HUES48 (cell line): ENCODE measurements around the gene MAPKAPK2.

Source experiments
- H3K27ac ChIP-seq: one replicate; pipeline ENCODE4 v1.7.0; 2013; ENCODE audit warnings: low read depth, low read length, inconsistent platforms
- H3K27me3 ChIP-seq: 2 replicates; pipeline ENCODE4 v1.6.1; 2013; ENCODE audit warnings: mild to moderate bottlenecking, low read length; ENCODE audit not compliant: control insufficient read depth, insufficient read depth
- H3K36me3 ChIP-seq: 2 replicates; pipeline ENCODE4 v1.6.1; 2013; ENCODE audit warnings: low read length; ENCODE audit not compliant: control insufficient read depth, insufficient read depth
- H3K4me1 ChIP-seq: 2 replicates; pipeline ENCODE4 v1.6.1; 2013; ENCODE audit warnings: mild to moderate bottlenecking, low read length; ENCODE audit not compliant: control insufficient read depth, insufficient read depth
- H3K4me3 ChIP-seq: 2 replicates; pipeline ENCODE4 v1.5.1; 2013; ENCODE audit warnings: mild to moderate bottlenecking, low read depth, low read length
- H3K9ac ChIP-seq: 2 replicates; pipeline ENCODE4 v1.6.1; 2013; ENCODE audit warnings: mild to moderate bottlenecking, low read depth, low read length, moderate library complexity
- H3K9me3 ChIP-seq: 2 replicates; pipeline ENCODE4 v1.6.1; 2013; ENCODE audit warnings: low read length; ENCODE audit not compliant: control insufficient read depth, insufficient read depth

The MAPKAPK2 gene

DNA sequence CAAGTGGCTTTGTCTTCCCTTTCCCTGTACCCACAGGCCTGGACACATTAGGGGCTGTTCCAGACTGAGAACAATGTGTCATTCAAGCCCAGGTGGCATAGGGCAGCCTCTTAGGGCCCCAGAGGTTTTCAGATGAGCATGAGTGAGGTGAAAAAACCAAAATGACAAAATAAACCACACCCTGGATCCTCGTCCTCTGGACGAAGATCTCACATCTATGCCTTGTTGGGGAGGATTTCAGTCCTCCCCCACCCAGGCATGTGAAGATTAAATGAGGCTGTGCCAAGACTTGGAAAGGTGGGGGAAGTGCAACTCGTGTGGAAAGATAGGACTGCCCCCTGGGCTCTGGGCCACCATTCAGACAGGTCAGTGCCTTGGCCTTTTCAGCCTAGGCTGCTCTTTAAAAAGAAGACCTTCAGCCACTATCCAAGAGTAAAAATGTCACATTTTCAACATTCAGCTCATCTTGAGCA is 53.1 kb downstream of the MAPKAPK2 start:
- Histone ChIP-seq H3K4me3 (no peak overlapping the region), H3K36me3 (peaks cover 5% of the 10 kb centered on the region), H3K9me3 (no peaks in the 10 kb centered on the region), H3K27ac (no peak overlapping the region), H3K27me3 (no peaks in the 10 kb centered on the region), H3K9ac (no peak overlapping the region), H3K4me1 (peaks cover 6% of the 10 kb centered on the region; the same call in 1 of the 2 replicates)

DNA sequence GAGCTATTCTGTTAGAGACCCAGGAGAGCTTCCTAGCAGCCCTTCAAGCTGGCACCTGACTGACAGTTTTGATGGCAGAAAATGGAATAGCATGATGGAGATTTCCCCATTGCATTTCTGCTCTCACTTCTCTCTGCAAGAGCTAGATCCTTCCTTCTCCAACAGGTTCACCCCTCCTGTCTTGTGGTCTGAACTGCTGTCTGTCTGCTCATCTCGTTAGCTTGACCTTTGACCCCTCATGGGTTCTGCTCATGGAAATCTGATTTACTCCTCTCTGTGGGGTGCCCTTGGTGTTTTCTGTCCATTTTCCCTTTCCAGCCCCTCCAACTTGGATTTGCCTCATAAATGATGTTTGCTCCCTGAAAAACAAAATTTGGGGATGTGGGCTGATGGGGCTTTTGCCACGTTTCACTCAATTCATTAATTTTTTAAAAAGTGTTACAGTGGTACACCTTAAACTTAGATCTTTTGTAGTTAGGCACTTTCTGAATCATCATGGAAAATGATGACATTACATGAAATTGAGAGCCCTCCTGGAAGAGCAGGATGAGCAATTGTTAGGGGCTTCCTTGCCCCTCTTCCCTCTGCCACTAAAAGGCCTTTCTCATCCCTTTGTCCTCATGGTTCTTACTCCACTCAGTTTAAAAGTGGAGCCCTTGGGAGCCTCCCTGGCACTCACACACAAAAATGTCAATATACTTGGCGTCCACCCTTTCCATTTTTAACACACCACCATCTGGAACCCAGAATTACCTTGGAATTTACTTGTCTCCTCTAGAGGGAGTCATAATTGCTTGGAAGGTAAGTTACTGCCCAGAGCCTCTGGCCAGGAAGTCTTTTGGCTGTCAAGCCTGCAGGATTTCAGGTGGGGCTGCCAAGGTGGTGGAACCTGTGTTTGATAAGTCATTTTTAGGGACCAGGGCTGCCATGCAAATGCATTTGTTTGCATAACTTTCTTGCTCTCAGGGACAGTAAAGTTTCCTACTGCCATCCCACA is 54.0 kb downstream of the MAPKAPK2 start:
- no peaks in the 10 kb centered on the region for H3K9me3 ChIP-seq
- H3K27me3 ChIP-seq, result no peaks in the 10 kb centered on the region
- no peak overlapping the region for H3K27ac ChIP-seq
- peaks cover 6% of the 10 kb centered on the region; the same call in 1 of the 2 replicates for H3K4me1 ChIP-seq
- H3K9ac ChIP-seq, result no peak overlapping the region
- no peak overlapping the region for H3K4me3 ChIP-seq
- H3K36me3 ChIP-seq, result no peaks in the 10 kb centered on the region

DNA sequence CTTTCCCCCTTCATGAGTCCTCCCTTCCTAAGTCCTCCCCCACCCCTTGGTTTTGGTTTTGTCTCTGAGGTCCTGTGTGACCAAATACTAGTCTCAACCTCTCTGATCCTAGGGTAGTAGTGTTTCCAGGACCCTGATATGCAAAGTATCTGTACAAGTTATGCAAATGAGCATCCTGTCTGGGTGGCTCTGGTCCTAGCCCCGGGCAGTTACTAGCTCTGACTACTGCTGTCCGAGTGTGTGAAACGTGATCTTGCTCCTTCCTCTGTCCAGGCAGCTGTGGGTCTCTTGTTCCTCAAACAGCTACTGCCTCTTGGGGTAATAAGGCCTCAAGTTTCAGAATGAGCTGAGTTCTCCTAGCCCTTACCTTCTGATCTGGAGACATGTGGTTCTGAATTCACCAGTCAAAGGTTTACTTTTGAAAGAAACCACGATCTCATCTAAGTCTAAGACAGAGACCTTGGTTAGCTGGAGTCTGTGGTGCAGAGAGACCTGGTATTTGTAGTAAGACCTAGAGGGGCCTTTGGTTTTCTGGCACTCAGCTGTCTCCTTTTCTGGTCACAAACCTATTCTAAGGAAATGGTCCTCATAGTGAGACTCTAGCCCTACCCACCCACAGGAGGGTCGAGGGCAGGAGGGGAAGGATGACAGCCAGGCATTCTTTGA is 54.8 kb downstream of the MAPKAPK2 start:
- Histone ChIP-seq H3K9ac (no peak overlapping the region), H3K9me3 (no peaks in the 10 kb centered on the region), H3K27me3 (no peaks in the 10 kb centered on the region), H3K27ac (no peak overlapping the region), H3K4me3 (no peak overlapping the region), H3K4me1 (peaks cover 6% of the 10 kb centered on the region; the same call in 1 of the 2 replicates), H3K36me3 (no peaks in the 10 kb centered on the region)

DNA sequence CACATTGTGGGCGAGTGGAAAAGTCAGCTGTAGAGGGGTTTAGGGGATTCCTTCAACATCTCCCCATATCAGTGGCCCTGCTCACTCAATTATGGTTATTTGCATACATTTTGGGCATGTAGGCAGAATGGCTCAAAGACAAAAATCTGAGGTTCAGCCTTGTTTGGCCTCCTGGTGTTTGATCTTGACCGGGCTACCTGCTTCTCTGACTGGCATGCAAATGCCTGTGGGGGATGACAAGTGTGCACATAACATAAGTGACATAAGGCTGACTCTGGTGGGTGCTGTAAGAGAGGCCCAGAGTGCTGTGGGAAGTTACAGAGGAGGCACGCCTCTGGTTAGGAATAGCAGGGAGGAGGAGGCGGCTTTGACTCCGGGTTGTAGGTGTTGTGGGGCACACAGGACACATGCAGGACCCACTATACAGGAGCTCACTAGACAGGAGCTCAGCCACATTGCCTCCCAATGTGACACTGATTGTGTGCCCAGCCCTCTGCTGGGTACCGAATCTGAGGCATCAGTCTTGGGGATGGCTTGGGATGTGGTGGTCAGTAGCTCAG is 56.5 kb downstream of the MAPKAPK2 start:
- no peak overlapping the region for H3K9ac ChIP-seq
- no peaks in the 10 kb centered on the region for H3K27me3 ChIP-seq
- no peaks in the 10 kb centered on the region for H3K9me3 ChIP-seq
- no peak overlapping the region for H3K4me3 ChIP-seq
- H3K27ac ChIP-seq, result no peak overlapping the region
- H3K36me3 ChIP-seq, result no peaks in the 10 kb centered on the region
- H3K4me1 ChIP-seq, result peaks cover 6% of the 10 kb centered on the region; the same call in 1 of the 2 replicates

DNA sequence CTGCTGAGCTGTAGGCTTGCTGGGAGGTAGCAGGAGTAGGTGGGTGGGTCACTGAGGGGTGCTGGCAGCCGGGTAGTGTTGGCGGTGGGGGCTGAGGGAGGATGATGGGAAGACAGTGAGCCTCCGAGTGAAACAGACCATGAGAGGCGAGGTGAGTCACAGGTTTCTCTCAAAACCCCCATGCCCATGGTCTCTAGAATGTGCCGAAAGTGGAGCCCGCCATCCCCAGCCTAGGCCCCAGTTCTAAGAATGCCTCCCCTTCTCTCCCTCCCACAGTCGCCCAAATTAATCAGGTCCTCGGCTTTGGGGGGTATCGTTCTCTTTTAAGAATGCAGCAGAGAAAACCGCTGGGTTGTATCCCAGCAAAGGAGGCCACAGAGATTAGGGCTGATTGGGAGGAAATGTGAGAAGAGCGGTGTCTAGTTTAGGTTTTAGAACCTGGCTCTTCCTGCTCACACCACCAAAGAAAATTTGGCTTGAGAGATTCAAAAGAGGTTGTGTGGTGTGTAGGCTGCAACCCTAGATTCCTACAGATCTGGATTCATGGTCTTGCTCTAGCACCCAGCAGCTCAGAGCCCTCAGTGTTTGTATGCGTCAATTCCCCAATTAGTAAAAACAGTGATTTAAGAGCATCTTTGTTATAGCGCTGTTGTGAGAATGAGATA is 58.1 kb downstream of the MAPKAPK2 start:
- Histone ChIP-seq H3K27me3 (no peaks in the 10 kb centered on the region), H3K9ac (no peak overlapping the region), H3K9me3 (no peaks in the 10 kb centered on the region), H3K4me3 (no peak overlapping the region), H3K36me3 (no peaks in the 10 kb centered on the region), H3K4me1 (peaks cover 6% of the 10 kb centered on the region; the same call in 1 of the 2 replicates), H3K27ac (no peak overlapping the region)

- H3K9ac ChIP-seq, result no peak overlapping the region
- no peaks in the 10 kb centered on the region for H3K9me3 ChIP-seq
- no peaks in the 10 kb centered on the region for H3K36me3 ChIP-seq
- H3K4me3 ChIP-seq, result no peak overlapping the region
- no peak overlapping the region for H3K27ac ChIP-seq
- H3K27me3 ChIP-seq, result no peaks in the 10 kb centered on the region; the same call in 1 of the 2 replicates
- H3K4me1 ChIP-seq, result peaks cover 2% of the 10 kb centered on the region; the same call in 1 of the 2 replicates
Observed at GRCh38 chr1:206744683-206745082, 60.0 kb downstream of the MAPKAPK2 start.

DNA sequence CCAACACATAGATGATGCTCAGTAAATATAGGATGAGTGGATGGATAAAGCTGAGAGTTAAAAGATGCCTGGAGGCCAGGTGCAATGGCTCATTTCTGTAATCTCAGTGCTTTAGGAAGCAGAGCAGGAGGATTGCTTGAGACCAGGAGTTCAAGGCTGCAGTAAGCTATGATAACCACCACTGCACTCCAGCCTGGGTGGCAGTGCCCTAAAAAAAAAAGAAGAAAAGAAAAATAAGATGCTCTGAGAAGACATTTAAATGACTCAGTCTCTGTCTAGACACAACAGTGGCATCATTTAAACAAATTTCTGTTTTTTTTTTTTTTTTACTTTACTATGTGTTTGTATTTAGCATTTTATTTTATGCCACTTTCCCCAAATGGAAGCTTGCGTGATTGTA is 60.6 kb downstream of the MAPKAPK2 start:
- no peak overlapping the region for H3K9ac ChIP-seq
- no peak overlapping the region for H3K4me3 ChIP-seq
- H3K27ac ChIP-seq, result no peak overlapping the region
- H3K9me3 ChIP-seq, result no peaks in the 10 kb centered on the region
- H3K36me3 ChIP-seq, result no peaks in the 10 kb centered on the region
- H3K27me3 ChIP-seq, result no peaks in the 10 kb centered on the region; the same call in 1 of the 2 replicates
- H3K4me1 ChIP-seq, result no peaks in the 10 kb centered on the region

- no peaks in the 10 kb centered on the region for H3K36me3 ChIP-seq
- no peak overlapping the region for H3K27ac ChIP-seq
- peaks cover 3% of the 10 kb centered on the region; the same call in 1 of the 2 replicates for H3K4me1 ChIP-seq
- H3K4me3 ChIP-seq, result no peak overlapping the region
- no peaks in the 10 kb centered on the region; the same call in 1 of the 2 replicates for H3K27me3 ChIP-seq
- no peak overlapping the region for H3K9ac ChIP-seq
- no peaks in the 10 kb centered on the region for H3K9me3 ChIP-seq
Observed at GRCh38 chr1:206748348-206749030, 63.8 kb downstream of the MAPKAPK2 start.

GRCh38 chr1:206751891-206752290 is 67.2 kb downstream of the MAPKAPK2 start:
- no peak overlapping the region for H3K4me3 ChIP-seq
- H3K9me3 ChIP-seq, result no peaks in the 10 kb centered on the region
- H3K4me1 ChIP-seq, result peaks cover 3% of the 10 kb centered on the region; the same call in 1 of the 2 replicates
- H3K9ac ChIP-seq, result no peak overlapping the region
- H3K36me3 ChIP-seq, result no peaks in the 10 kb centered on the region
- H3K27ac ChIP-seq, result no peak overlapping the region
- no peaks in the 10 kb centered on the region; the same call in 1 of the 2 replicates for H3K27me3 ChIP-seq

DNA sequence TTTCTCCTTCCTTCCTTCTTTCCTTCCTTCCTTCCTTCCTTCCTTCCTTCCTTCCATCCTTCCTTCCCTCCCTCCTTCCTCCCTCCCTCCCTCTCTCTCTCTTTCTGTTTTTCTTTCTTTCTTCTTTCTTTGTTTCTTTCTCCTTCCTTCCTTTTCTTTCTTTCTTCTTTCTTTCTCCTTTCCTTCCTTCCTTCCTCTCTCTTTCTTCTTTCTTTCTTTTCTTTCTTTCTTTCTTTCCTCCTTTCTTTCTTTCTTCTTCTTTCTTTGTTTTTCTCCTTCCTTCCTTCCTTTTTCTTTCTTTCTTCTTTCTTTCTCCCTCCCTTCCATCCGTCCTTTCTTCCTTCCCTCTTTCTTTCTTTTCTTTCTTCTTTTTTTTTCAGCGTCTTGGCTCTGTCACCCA is 67.8 kb downstream of the MAPKAPK2 start:
- Histone ChIP-seq H3K36me3 (no peaks in the 10 kb centered on the region), H3K9ac (no peak overlapping the region), H3K27ac (no peak overlapping the region), H3K4me1 (peaks cover 3% of the 10 kb centered on the region; the same call in 1 of the 2 replicates), H3K27me3 (no peaks in the 10 kb centered on the region; the same call in 1 of the 2 replicates), H3K4me3 (no peak overlapping the region), H3K9me3 (no peaks in the 10 kb centered on the region)
